GM21576 (cell line): Measurements from ENCODE around the gene KDM3A.

Experiments used
- ATAC-seq: cut with Tn5 transposase; IDR thresholded peaks from one replicate; pipeline ENCODE4 v1.9.1; 2021; ENCODE audit warnings: mild to moderate bottlenecking, moderate library complexity; ENCODE audit not compliant: unreplicated experiment

The KDM3A gene

DNA sequence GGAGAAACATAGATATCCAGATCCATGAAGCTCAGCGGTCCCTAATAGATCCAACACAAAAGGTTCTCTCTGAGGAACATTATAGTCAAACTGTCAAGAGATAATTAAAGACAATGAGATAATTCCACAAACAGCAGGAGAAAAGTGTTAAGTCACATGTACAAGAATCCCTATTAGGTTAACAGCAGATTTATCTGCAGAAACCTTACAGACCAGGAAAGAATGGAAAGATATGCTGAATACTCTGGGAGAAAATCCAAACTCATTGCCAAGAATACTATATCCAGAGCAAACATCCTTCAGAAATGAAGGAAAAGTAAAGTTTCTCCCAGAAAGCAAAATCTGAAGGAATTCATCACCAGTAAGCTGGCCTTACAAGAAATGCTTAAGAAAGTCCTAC lies 10.8 kb upstream of the KDM3A start:
- ATAC-seq: no peak

- no peak for ATAC-seq
Measured at GRCh38 chr2:86433137-86433536, 8.0 kb upstream of the KDM3A start.

DNA sequence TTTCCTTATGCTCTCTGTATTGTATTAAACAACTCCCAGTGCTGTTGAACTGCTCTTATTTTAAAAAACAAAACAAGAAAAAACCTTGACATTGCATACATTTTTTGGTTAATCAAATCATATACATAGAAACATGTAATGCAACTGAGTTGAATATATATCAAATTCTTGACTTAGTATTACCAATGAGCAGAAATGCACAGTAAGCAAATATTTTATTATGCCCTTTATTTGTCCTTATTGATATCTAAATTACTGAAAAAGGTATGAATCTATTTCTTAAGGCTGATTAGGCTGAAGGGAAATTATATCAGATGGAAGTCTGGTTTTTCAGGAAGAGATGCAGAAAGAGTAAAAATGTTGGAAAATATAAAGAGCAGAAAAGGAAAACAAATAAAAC lies 6.9 kb upstream of the KDM3A start:
- no peak for ATAC-seq

DNA sequence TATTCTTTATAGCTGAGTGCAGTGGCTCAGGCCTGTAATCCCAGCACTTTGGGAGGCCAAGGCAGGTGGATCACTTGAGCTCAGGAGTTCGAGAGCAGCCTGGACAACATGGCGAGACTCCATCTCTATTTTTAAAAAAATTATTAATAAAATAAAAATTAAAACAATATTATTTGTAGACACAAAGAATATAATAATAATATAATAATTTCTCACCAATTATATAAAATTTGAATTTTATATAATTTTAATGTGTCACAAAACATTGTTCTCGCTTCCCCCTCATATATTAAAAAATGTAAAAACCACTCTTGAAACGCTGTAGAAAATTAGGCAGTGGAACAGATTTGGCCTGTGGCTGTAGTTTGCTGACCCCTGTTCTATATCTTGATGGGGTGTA lies 5.6 kb upstream of the KDM3A start:
- no peak for ATAC-seq

GRCh38 chr2:86436328-86436727 lies 4.8 kb upstream of the KDM3A start:
- no peak for ATAC-seq

DNA sequence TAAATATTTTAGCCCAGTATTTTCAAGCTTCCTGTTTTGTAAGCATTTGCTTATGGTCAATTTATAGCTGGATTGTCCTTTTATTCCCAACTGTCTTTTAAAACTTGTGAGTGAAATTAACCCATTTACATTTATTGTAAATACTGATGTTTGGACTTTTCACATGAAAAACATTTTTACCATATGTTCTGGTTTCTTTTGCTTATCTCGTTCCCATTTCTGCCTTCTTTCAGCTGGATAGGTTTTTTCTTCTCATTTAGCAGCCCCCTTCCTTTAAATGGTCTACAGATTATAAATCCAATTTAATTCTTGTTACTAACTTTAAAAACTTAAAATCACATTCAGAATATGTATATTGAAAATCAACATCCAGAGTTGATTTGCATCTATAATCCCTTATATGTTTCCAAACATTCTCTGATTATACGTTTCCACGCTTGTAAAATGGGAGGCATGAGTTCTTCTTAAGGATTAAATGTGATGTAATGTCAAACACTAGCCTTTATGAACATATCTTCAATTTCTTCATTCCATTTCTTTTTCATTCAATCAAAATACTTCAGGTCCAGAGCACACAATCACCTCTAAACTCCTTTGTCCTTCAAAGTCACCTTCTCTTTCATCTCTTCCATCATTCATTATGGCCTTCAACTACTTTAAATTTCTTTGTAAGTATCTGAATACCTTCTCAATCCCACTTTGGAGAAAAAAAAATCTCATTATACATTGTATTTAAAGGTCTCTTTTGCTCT lies 1.1 kb upstream of the KDM3A start:
- ATAC-seq: no peak

- peak; percentile 2 for ATAC-seq
Measured at GRCh38 chr2:86441392-86441881, 266 bp downstream of the KDM3A start.

- peak; percentile 18 for ATAC-seq
Measured at GRCh38 chr2:86441882-86442641, 891 bp downstream of the KDM3A start.

DNA sequence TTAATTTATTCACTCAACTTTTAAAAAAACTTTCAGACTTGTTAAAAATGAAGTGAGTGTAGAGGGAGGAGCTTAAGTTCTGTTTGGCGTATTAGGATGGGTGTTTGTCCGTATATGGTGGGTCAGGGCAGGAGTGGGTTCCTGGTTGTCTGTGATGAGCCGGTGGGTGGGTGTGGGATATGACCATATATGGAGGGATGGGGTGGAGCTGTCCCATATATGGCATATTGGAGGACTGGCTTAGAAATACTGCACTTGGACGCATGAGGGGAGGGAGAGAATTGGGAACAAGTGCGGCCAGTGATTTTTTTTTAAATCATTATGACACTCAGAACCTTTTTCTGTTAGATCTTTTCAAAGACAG lies 1.5 kb downstream of the KDM3A start:
- peak; percentile 66 for ATAC-seq

- ATAC-seq: no peak
Measured at GRCh38 chr2:86443631-86444350, 2.6 kb downstream of the KDM3A start.

DNA sequence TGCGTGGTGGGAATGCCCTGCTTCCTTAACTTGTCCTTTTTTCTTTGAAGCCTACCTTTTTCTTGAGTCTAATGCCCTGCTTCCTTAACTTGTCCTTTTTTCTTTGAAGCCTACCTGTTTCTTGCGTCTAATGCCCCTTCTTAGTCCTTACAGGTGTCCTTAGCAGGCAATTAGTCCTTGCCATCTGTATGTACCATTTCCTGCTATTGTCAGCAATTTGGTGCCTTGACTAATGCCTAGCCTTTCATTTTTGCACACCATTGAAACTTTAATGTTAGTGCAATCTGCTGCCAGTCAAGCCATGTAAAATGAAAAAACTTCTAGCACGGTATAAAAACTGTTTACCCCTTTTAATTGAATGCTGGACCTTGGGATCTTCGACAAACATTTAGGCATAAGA lies 4.3 kb downstream of the KDM3A start:
- ATAC-seq: no peak

DNA sequence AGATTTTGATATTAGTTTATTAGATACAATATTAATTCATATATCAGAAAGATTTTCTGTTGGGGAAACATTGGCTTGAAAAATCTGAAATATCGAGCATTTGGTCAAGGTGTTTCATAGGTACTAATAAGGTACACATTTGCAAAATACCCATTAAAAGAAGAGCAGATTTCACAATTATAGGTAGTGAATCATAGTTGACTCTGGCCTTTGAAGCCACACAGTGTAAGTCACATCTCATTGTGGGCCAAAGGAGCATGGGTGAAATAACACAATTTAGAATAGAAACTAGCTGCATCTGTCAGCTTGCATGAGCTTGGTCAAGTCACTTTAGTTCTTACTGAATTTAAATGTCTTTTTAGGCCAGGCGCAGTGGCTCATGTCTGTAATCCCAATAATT lies 4.9 kb downstream of the KDM3A start:
- no peak for ATAC-seq

GRCh38 chr2:86453836-86454235 lies 12.7 kb downstream of the KDM3A start:
- ATAC-seq: no peak

DNA sequence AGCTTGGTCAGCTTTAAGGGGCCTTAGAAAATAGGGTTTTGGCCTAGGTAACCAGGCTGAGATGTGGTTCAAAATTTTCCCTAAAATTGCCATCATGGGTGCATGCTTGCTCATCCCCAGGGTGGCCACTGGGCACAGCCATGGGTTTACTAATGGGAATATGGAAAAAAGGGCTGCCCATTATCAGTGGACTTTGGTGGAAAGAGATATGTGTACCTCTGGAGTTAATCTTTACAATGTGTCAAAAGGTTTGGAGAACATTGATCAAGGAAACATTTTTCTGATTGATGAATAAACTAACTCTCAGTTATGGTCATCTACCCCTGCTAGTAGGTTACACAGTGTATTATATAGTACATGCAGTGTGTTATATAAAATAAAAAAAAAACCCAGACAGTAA lies 13.1 kb downstream of the KDM3A start:
- no peak for ATAC-seq

GRCh38 chr2:86455181-86455580 lies 14.0 kb downstream of the KDM3A start:
- no peak for ATAC-seq

- no peak for ATAC-seq
Measured at GRCh38 chr2:86461042-86461743, 20.0 kb downstream of the KDM3A start.

GRCh38 chr2:86464652-86465051 lies 23.5 kb downstream of the KDM3A start:
- no peak for ATAC-seq

DNA sequence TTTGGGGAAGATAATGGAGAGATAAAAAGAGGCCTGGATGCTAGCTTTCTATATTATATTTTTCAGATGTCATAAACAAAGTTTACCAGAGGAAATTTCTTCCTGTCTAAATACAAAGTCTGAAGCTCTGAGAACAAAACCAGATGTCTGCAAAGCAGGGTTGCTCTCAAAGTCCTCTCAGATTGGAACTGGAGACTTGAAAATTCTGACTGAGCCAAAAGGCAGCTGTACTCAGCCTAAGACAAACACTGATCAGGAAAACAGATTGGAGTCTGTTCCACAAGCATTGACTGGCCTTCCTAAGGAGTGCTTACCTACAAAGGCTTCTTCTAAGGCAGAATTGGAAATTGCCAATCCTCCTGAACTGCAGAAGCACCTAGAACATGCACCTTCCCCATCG lies 25.1 kb downstream of the KDM3A start:
- no peak for ATAC-seq

DNA sequence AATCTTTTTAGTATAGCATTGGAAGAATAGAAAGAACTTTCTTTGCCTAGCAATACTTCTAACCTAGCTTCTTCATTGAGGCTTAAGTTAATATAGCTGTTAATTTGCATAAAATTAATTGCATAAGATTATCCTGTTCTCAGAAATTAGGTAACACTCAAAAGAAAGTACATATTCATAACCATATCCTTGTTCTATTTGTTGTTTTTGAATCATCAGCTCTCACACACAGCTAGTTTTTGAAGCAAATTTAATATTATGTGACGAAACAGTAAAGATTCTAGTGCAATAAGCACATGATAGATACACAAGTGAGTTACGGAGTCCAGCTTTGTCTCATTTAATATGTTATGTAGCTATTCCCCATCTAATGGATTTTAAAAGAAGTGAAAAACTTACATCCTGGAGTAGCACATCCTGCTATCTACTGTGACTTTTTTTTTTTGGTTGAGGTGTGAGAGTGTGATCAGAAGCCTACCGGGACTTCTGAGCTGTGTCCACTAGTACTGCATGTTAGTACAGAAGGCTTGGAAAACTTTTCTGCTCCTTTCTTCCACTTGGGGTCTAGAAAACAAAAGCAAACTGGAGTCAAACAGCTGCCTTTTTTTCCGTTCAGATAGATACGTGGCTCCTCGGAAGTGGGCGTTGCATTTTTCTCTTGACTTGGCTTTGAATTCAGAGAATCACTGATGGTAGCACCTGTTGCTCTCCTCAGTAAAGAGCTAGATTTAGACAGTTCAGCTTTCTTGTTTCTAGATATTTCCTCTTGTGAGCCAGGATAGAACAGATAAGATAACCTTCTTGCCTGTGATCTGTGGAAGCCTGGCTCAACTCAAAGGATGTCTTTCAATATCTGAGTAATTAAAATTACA lies 27.2 kb downstream of the KDM3A start:
- no peak for ATAC-seq

DNA sequence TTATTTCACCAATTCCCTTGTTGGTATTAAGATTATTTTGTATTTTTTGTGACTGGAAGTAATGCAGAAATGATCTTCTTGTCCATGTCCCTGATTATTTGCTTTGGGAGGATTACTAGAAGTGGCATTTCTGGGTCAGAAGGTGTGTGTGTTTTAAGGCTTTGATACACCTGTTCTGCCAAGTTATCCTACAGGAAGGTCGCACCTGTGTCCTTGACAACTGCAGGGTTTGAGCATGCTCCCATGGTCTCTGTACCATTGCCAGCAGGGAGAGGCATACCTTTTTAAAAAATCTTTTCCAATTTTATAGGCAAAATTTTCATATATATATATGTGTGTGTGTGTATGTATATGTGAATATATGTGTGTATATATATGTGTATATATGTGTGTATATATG lies 29.7 kb downstream of the KDM3A start:
- no peak for ATAC-seq
